HG03460 (cell line): ENCODE results near the gene GSTM2.

Experiments used
- ATAC-seq: cut with Tn5 transposase; IDR thresholded peaks from one replicate; pipeline ENCODE4 v1.9.1; 2021; ENCODE audit not compliant: unreplicated experiment

The GSTM2 gene

DNA sequence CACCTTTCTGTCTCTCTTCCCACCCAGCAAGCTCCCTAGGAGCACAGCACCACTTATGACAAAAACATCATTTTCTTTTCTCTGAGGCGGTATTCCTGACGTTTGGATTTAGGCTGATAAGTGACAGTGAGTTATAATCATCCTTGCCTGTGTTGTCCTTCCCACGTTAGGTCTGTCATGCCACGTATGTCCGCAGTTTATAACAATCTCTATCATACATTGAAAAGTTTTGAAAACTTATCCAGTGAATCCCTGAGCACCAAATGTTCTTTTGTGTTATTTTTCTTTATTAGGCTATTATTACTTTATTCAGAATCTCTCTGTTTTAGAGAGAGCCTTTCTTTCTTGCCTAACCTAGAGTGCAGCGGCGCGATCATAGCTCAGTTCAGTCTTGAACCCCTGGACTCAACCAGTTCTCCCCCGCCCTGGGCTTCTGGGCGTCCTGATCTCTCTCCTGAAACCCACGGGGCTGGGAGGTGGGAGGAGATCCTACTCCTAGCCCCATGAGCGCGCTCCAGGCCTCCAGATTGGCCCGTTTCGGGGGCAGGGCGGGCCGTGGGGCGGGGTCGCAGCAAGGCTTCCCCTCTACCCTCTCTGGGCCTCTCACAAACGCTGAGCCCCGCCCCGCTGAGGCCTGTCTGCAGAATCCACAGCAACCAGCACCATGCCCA lies at the start of gene GSTM2:
TSS of gene GSTM2 (plus strand) at position 606 of the 671 bp plus-strand sequence. CDS start at position 665, 59 bp downstream.
- peak; percentile 93 for ATAC-seq

DNA sequence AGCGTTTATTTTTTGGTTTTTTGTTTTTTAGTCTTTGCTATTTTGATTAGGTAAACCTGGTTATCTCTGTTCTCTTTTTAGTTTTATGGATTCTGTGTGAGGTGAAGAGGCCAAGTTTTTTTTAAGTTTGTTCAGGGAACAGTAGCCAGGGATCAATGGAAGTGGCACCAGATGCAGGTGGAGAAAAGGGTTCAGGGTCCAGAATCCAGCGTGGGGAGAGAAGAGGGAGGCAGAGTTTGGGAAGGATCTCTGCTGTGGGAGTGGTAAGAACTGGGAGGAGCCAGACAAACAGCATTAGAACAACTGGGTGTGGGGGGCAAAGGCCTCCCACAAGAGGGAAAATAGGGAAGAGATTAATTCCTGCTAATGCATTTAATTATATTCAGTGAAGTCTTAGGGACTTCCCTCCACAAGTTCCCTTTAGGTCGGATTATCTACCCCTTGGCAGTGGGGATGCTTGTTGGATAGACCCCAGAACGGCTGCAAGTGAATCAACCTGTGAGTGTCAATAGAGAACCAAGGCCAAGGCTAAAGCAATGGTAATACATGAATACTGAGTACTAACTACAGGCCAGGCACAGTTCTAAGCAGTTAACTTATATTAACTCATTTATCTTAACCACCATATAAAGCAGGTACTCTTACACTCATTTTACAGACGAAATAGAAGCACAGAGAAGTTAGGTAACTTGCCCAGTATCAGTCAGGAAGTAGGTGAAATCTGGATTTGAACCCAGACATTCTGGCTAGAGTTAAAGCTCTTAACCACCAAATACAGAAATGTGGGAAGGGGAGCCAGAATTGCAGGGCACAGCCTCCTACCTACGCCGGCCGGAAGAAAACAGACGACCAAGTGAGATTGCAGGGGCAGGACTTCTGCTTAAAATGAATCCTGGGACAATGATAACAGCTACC lies 48.9 kb upstream of the GSTM2 start:
- ATAC-seq = no peak

DNA sequence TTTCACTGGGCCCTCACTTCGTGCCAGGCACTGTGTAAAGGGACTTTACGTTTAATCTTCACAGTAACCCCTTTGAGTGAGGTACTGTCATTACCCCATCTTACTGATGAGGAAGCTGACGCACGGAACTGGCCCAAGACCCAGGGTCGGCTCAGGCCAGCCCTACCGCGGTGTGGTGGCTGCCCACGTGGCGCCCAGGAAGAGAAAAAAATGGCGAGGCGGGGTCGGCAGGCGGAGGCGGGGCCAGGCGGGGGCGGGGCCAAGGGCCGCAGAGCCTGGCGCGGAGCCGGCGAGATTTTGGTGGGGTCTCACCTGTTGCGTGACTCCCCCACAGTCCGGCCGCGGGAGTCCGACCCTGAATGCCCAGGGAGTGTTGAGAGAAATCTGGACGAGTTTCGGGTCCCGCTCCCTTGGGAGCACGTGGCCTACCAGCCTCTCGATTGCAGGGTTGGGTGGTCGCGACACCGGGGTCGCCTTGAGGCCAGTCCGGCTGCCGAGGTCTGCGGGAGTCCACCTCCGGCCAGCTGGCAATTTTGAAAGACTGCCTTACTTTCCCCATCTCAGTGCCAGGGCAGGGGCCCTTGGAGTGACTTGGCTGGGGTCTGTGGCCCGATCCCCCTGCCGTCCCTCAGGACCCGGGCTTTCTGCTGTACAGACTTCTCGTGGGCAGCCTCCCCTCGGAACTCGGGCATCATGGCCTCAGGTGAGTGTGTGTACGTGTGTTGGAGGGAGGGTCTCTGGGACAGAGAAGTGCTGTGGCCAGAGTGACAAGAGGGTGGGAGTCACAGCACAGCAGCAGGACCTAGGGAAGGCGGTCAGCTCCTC lies 48.1 kb upstream of the GSTM2 start, which contains the start of the genes AMPD2 and GNAT2:
TSS of gene AMPD2 (plus strand) at position 262 of the 825 bp plus-strand sequence. CDS start 1,339 bp downstream, outside the sequence.
TSS of gene GNAT2 (minus strand) at position 41 of the 825 bp plus-strand sequence. CDS start 6,746 bp downstream, outside the sequence.
- peak; percentile 45 for ATAC-seq

DNA sequence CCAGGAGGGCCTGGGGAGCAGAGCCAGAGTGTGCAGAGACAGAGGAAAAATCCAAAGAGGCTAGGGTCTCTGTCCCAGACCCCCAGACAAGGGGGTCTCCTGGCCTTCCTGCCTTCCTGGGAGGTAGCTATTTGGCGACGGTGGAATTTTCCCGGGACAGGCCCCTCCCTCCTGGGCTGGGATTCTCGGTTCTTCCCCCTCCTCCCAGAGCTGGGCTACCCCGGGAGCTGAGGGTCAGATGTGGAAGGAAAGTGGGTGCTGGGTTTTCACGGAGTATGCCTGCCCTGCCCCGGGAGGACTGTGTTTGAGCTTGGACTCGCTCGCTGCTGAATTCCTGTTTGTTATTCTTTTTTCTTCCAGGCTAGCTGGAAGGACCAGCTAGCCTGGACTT lies 47.5 kb upstream of the GSTM2 start:
- ATAC-seq = peak; percentile 2

DNA sequence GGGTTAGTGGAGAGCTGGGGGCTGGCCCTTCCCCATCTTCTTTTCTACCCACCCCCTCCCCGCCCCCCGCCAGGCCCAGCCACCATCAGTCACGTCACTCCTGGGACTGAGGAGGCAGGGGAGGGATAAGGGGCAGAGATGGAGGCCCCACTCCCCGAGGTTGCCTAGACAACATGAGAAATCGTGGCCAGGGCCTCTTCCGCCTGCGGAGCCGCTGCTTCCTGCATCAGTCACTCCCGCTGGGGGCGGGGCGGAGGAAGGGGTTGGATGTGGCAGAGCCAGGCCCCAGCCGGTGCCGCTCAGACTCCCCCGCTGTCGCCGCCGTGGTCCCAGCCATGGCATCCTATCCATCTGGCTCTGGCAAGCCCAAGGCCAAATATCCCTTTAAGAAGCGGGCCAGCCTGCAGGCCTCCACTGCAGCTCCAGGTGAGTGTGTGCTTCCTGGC lies 47.0 kb upstream of the GSTM2 start:
- peak; percentile 64 for ATAC-seq

DNA sequence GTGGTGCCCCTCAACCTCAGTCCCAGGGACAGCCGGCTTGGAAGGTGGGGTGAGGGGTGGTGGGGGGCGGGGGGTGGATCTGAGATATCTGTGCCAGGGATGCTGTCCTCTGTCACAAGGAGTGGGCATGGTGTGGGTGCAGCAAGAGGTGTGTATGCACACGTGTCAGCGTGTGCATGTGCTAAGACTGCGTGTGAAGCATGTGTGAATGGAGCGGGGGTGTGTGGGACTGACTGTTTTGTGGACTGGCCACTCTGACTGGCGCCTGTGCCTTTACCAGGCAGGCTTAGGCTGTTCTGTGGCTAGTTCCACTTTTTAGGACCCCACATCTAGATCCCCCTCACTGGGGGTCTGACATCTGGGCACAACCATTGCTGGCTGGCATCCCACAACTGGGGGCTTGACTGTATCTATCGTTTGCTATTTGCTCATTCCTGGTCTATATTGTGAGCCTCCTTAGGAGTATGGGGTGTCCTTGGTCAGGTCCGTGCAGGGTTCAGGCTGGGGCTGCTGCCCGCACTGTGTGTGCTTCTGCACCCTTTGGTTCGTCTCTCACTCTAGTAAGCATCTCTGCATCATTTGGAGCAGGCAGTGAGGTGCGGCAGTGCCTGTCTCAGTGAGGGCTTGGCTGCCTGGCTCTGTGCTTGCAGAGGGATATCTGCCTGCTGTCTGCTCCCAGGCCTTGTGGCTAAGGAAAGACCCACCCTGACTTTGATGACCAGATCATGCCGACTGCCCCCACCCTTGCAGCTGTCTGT lies 46.3 kb upstream of the GSTM2 start:
- ATAC-seq = no peak

DNA sequence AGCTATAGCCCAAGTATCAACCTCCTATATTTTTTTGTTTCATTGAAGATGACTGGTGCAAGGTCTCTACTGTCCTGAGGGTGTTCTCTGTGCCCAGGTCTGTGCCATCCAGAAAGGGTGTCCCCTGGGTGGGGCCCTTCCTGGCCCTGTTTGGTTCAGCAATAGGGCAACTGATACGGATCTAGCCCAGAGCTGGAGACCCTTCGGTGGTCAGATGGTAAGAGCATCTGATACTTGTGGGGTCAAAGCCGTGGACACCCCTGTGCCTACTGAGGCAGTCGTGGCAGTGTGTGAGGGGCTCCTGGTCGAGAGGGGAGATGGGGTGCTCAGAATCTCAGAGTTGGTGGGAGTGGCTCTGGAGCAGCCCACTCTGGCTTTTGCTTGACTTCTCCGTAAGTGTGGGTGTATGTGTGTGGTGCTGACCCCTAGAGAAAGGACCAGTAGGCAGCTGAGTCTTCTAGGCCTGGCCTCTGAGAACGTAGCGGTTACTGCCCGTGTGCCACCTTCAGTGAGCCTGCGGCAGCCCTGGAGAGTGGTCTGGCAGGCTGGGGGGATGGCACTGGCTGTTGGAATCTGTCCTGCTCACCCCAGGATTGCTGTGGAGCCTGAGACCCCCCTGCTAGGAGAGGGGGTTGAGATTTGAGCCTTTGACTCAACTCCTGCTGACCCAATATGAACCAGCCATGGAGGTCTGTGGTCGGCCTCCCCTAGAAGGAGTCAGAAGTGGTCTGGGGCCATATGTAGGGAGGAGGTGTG lies 45.5 kb upstream of the GSTM2 start:
- ATAC-seq = no peak

DNA sequence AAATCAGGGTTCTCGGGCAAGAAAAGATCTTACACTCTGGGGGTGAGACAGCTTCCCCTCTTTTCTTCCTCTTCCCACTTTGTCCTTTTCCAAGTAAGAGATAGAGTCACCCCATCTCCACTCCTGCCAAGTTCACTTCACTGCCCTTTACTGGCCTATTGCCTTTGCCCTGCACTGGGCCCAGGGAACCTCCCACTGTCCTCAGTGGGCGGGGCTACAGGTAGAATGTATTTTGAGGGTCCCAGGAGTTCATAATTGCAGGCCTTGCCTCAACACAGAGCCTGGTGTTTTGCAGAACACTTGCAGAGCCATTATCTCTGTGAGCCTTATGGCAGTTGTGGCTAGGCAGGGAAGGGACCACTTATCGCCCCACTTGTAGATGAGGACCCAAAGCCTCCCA lies 45.0 kb upstream of the GSTM2 start:
- no peak for ATAC-seq

DNA sequence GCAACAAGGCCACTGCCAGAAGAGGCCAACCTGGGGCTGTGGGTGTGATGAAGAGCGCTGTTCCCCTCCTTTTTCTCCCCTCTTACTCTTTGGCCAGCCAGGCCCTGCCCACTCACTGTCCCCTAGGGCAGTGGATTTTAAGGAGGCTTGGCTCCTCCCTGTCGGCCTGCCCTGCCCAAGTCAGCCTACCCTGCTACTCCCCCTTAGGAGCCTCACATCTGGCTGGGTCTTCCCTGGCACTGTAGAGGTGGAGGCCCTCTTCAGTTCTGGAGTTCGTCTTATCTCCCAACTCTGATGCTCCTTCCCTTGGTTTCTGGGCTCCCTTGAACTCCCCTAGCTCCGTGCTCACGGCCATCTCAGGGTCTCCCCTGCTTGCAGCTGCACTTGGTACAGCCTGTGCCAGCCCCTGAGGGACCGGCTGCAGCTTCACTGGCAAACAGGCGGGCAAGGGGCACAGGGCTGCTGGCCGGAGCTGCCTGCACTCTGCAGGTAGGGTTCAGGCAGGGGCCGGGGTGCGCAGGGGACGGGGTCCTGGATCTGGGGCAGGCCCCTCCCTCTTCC lies 44.2 kb upstream of the GSTM2 start:
- no peak for ATAC-seq

DNA sequence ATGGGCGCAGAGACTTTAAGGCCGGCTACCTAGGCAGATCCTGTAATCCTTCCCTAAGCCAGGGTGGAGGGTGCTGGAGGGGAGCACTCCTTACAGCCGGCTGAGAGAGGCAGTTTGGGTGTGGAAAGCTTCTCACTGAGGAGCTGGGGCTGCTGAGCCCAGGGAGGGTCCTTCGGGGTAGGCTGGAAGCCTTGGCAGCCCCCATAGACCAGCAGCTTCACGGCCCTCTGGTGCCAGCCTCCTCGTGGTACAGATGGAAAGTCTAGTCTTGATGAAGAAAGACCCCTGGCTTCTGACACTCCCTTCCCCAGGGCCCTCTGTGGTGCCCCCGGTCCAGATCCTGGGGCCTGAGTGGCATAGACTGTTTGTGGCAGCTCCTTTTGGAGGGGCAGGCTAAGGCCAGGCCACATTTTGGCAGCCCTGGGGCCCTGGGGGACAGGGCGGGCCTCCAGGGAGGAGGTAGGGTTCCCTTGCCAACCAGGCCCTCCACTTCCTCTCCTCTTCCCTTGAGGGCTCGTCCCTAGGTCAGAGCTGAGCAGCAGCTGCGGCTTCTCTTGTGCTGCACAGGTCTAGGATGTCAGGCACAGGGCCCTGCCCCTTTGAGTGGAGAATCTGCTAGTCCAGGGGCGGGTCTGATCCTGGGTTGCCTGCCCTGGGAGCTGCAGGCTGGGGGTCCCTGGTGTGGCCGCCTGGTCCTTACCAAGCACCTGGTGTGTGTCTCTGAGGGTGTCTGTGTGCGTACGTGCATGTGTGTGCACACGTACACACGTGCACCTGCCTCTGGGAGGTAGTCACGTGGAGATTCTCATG lies 43.5 kb upstream of the GSTM2 start:
- peak; percentile 26 for ATAC-seq

DNA sequence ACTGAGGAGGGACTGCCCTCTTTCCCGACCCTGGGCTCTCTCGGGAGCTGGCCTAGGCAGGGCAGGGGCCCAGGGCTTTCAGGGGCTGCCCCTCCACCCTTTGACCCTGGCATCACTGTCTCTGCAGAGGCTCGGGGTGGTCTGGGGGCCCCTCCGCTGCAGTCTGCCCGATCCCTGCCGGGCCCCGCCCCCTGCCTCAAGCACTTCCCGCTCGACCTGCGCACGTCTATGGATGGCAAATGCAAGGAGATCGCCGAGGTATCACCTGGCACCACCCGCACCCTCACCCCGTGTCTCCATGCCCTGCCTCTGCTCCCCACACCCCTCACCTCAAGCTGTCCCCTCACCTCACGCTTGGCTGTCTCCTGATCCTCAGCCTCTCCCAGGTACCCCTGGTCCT lies 42.7 kb upstream of the GSTM2 start:
- no peak for ATAC-seq

DNA sequence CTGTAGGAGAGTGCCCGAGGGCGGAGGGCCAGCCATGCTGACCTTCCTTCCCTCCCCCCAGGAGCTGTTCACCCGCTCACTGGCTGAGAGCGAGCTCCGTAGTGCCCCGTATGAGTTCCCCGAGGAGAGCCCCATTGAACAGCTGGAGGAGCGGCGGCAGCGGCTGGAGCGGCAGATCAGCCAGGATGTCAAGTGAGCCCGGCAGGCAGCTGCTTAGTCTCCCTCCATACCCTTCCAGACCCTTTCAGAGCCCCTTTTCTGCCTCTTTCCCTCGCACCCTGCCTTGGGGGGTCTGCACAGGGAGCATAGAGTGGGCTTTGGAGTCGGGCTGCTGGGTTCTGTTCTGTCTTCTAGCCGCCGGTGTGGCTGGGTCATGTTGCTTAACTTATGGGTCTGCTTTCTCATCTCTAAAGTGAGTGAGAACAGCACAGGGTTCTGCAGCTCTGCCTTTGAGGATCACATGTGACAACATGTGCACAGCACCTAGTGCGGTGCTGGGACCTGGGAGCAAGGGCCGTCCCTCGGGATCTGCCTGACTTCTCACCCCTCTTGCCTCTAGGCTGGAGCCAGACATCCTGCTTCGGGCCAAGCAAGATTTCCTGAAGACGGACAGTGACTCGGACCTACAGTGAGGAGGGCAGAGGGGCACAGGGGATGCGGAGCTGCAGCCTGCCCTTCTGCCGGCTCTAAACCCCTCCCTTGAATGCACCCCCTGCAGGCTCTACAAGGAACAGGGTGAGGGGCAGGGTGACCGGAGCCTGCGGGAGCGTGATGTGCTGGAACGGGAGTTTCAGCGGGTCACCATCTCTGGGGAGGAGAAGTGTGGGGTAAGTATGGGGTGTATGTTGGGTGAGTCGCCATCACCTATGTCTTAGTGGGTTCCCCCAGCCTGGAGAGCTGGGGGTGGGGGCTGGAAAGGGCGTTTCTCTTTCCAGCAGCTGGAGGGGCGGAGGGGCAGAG lies 42.0 kb upstream of the GSTM2 start:
- ATAC-seq = no peak

DNA sequence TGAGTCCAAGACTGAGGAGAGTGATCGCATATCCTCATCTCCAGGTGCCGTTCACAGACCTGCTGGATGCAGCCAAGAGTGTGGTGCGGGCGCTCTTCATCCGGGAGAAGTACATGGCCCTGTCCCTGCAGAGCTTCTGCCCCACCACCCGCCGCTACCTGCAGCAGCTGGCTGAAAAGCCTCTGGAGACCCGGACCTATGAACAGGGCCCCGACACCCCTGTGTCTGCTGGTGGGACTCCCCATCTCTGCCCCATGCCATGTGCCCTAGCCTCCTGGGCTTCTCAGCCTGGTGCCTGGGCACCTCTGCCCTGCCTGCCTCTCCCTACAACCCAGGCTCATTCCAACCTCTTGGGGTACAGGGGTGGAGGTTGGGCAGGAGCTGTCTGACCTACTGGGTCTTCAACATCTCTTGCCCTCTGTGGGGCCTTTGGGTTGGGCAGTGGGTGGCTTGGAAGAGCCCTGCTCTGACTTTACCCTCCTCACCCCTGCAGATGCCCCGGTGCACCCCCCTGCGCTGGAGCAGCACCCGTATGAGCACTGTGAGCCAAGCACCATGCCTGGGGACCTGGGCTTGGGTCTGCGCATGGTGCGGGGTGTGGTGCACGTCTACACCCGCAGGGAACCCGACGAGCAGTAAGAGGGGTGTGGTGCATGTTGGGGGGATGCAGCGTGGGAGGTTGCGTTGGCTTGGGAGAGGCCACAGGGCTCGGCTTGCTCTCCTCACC lies 41.0 kb upstream of the GSTM2 start:
- no peak for ATAC-seq

DNA sequence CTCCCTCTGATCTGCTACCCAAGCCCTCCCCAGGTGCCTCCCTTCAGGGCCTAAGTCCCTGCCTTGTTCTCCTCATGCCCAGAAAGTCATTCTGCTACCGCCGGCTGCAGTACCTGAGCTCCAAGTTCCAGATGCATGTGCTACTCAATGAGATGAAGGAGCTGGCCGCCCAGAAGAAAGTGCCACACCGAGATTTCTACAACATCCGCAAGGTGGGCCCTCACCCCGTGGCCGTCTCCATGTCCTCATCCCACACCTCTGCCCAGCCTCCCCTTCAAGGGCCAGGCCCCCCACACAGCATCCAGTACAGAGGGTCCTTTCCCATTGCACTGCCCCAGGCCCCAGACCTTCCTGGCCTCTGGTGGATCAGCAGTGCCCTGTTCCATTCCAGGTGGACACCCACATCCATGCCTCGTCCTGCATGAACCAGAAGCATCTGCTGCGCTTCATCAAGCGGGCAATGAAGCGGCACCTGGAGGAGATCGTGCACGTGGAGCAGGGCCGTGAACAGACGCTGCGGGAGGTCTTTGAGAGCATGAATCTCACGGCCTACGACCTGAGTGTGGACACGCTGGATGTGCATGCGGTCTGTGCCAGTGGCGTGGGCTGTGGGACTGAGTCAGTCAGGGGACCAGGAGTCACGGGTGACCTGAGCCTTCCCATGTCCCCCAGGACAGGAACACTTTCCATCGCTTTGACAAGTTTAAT lies 40.0 kb upstream of the GSTM2 start:
- ATAC-seq = no peak

DNA sequence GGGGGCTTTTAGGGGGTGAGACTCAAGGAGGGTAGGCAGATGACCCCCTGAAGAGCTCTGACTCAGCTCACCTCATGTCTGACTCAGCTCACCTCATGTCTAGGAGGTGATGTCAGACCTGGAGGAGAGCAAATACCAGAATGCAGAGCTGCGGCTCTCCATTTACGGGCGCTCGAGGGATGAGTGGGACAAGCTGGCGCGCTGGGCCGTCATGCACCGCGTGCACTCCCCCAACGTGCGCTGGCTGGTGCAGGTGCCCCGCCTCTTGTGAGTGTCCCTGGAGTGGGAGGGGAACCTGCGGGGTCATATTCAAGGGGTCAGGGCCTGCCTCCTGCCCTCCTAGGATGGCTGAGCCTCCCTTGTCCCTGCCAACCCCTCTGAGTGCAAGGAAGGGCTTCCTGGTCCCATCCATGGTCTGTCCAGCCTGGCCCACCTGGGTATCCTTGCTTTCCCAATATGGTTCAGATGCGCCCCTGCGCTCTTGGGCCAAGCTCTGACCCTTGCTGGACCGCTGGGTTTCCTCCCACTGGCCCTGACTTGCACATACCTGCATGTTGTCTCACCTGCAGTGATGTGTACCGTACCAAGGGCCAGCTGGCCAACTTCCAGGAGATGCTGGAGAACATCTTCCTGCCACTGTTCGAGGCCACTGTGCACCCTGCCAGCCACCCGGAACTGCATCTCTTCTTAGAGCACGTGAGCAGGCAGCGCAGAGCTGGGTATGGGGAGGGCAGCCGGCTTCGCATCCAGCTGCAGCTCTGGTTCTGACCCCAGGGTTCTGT lies 39.1 kb upstream of the GSTM2 start:
- ATAC-seq = no peak
